DOHH2 (cell line): ENCODE measurements around the gene CDH6.

Source experiments
- EZH2phosphoT487 ChIP-seq: fragments of 200-600 bp; sonication (generic); IDR thresholded peaks from 2 replicates; pipeline ENCODE4 v1.6.1; 2017; ENCODE audit warnings: borderline replicate concordance, mild to moderate bottlenecking, antibody characterized with exemption, low read length, moderate library complexity, mixed read lengths
- TF ChIP-seq, protein P1 (sequence below): fragments of 200-600 bp; sonication (generic); IDR thresholded peaks from one replicate; pipeline ENCODE4 v1.5.1; 2014; ENCODE audit warnings: antibody characterized with exemption, mild to moderate bottlenecking, low read depth, low read length; ENCODE audit not compliant: poor library complexity, severe bottlenecking

DNA sequence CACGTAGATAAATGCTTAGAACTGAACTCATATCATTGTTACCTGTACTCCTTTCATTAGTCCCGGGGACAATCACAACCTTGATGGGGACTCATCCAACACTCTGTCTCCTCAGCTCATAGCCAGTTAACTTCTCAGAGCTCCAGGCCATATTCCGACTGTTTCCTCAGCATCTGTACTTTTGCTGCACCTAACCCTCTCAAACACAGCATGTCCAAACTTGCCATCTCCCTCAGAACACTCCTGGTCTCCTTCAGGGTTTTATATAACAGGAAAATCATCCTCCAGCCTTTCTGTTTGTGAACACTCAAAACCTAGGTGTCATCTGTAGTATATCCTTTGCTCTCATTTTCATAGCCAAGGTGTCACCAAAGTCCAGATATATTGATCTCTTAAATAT, 150.5 kb downstream of the CDH6 start:
- TF ChIP-seq, protein P1, sequence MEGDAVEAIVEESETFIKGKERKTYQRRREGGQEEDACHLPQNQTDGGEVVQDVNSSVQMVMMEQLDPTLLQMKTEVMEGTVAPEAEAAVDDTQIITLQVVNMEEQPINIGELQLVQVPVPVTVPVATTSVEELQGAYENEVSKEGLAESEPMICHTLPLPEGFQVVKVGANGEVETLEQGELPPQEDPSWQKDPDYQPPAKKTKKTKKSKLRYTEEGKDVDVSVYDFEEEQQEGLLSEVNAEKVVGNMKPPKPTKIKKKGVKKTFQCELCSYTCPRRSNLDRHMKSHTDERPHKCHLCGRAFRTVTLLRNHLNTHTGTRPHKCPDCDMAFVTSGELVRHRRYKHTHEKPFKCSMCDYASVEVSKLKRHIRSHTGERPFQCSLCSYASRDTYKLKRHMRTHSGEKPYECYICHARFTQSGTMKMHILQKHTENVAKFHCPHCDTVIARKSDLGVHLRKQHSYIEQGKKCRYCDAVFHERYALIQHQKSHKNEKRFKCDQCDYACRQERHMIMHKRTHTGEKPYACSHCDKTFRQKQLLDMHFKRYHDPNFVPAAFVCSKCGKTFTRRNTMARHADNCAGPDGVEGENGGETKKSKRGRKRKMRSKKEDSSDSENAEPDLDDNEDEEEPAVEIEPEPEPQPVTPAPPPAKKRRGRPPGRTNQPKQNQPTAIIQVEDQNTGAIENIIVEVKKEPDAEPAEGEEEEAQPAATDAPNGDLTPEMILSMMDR: no peak
- no peak for TF ChIP-seq EZH2phosphoT487
